ENCODE results near the gene RAB13.

The RAB13 gene

DNA sequence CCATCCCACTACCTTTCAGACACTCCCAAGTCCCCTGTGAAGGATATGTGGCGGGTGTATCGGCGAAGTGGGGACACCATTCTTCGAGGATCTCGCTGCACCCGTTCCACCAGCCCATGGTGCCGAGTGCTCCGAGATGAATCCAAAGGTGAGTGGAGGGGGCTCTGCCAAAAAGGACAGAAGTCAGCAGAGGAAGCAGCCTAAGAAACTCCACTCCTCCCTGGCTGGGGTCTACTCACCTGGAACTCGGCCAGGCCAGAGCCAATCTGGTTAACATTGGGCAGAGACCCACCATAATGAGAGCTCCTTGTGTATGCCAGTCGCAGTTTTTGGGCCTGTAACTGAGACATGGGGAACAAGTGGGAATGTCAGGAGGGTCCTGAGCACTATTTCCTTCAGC lies 31.3 kb downstream of the RAB13 start:
- DNase-seq = no peak

DNA sequence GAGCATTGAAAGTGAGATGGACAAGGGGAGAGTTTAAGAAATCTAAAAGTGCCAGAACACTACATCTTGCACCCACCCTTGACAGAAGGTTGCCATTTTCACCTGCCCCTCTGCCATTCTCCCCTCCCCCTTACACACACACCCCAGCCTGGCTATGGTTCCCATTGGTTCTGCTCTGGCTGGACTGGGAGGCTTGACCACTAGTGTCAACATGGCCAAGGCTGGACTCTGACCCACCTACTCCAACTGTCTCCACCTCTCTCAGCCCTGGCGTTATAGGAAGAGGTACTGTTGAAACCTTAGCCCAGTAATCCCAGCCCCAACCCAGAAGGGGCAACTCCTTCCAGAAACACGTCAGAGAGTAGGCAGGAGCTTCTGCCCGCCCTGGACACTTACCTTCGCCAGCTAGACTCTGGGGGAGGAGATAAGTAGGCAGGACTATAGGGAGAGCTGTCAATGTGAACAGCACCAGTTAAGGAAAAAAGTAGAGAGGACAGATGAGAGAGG lies 32.2 kb downstream of the RAB13 start:
- DNase-seq = no peak

DNA sequence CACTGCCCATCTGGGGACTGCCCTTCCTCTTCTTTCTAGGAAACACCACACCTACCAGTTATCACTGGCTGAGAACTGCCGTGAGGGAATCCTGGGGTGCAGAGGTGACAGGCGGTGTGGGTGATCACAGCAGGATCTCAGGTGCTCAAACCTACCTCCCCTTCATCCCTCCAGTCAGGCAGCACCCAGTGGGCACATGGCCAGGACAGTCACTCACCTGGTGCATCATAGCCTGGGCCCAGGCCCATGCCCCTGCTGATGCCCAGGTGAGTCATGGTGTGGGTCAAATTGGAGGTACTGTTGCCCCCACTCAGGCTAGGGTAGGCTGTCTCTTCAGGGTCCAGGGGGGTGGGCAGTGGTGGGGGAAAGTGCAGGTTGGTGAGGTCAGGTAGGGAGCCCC lies 34.3 kb downstream of the RAB13 start:
- no peak for DNase-seq

DNA sequence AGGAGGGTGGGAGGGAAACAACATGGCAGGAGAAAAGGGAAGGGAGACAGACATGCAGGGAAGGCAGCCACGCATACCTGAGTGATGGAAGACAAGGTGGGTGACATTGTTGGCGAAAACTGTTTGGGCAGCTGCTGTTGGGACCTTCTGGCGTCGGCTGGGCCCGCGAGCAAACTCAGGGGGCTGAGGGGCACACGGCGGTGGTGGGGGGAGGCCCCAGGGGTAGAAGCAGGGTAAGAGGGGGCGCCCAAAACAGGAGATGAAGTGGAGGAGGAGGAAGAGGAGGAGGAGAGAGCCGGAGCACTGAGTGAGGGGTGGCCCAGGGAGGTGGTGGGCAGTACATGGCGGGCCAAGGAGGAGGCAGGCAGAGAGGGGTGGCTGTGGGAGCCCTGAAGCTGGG lies 35.0 kb downstream of the RAB13 start:
- no peak for DNase-seq

DNA sequence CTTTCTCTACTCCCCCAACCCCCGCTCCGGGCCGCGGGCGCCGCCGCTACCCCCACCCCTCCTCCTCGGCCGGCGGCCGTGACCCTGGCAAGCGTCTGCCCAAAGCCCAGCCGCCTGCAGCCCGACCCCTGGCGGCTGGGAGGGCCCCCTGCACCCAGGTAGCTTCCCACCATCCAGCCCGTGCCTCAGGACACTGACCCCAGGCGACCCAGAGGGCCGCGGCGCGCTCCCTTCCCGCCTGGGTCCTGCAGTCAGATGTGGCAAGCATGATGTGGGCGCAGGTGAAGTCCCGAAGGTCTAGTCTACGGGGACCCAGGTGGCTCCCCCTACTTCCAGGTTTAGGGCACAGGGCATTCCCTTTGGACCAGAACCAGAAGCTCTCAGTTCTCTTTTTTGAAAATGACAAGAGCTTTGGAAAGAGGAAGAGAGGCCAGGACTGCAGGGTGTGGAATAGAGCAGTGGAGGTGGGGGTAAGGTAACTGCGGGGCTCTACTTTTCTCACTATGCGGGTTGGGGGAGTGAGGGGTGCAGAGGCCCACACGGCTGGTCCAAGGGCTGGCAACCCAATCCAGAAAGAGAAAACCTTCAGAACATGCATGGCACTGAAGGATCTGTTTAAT lies 39.4 kb downstream of the RAB13 start, which contains the start of gene DENND4B:
DENND4B (minus strand) TSS at position 97 of the 620 bp plus-strand sequence. CDS start 2,344 bp downstream, outside the sequence.
- DNase-seq = peak; percentile 87

DNA sequence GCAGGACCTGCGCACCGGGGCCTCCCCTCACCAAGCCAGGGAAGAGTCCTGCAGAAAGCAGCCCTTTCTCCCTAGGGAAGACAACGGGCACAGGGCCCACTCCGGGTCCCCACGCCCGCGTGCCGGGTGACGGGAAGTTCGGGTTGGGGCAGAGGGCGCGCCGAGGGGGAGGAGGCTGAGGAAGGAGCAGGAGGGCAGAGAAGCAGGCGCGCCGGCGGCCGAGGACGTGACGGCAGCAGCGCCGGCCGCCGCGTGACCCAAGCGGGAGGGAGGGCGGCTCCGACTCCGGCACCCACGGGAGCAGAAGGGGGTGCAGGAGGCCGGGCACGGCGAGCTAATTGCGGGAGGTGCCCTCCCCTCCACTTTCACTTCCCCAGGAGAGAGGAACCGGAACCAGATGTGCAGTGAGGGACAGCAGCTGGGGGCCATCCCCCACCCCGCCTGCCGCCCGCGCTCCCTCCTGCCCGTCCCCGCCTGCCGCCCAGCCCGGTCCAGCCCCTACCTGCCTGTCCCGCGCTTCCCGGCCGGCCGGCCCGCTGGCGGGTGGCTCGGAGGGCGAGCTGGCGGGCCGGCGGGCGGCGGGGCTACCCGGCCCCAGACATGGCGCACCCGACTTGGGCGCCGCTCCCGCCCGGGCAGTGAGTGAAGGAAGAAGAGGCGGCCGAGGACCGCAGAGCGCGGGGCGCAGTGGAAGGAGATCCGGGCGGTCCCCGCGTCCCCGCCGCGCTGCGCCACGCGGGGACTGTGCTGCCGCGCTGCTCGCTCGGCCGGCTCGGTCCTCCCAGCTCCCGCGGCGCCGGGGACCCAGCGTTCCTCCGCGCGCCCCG lies 40.1 kb downstream of the RAB13 start:
- DNase-seq = peak; percentile 76

DNA sequence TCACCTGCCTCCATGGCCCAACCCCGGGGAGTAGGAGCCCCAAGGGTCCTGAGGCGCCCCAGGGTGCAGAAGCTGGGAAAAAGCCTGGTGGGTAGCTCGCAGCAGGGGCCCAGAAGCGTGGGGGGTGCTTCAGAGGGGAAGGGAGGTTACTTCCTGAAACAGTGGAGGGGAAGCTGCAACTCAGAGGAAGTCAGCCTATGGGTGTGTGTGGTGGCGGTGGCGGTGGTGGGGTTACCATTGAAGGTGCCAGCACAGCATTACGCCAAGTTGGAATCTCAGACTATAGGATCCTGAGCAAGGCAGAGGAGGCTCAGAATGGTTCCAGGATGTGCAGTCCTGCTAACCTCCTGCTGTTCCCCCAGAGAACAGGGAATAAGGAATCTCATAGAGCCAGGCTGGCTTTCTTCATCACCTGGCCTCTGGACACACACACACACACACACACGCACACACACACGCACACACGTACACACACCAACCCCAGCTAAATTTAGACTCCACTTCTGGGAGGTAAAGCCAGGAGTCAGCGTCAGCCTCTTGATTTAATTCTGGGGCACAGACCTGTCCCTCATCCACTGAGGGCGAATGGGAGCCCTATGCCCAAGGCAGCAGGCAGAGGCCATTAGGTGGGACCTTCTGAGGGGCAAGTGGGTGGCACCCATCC lies 40.9 kb downstream of the RAB13 start:
- no peak for DNase-seq

DNA sequence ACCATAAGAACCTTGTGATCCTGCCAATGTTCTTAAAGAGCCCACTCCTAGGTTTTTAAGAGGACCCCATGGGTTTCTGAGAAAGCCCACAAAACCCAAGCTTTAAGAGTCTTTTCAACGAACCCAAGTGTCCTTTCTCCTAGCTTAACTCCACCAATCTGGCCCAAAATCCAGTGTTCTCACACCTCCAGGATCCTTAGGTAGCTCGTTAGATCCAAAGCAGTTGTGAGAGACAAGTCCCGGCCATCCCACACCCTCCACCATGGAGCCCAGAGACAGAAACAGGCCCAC lies 41.4 kb downstream of the RAB13 start:
- no peak for DNase-seq

DNA sequence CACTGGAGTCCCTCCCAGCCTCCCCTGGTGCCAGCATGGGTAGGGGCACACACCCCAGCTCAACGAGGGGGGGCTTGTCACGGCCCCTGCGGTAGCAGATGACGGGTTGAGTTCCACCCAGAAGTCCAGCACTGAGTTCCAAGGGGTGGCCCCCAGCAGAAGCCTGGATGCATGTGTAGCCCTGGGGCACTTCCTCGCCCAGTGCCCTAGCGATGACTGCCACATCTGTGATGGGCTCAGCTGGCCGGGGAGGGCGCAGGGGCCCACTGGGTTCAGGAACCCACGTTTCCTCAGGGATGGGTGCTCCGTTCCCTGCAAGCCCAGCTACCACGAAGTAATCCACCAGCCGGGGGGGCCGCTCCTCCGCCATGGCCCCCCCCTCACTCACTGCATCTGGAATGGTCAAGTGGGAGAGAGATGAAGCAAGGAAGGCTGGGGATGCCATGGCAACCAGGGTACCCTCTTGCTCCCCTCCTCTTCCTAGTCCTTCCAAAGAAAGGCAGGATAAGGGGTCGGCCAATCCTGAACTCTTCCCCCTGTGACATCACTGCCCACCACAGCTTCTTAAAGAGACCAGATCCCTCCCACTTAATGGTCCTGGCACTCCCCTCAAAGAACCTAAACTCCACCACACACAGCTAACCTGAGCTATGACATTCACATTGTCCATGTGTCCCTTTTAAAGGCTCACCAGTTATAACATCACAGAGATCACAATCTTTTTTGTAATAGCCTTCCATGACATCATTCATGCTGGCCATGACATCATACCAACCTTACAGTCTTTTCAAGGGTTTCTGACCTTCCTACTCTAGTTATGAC lies 41.9 kb downstream of the RAB13 start:
- no peak for DNase-seq

DNA sequence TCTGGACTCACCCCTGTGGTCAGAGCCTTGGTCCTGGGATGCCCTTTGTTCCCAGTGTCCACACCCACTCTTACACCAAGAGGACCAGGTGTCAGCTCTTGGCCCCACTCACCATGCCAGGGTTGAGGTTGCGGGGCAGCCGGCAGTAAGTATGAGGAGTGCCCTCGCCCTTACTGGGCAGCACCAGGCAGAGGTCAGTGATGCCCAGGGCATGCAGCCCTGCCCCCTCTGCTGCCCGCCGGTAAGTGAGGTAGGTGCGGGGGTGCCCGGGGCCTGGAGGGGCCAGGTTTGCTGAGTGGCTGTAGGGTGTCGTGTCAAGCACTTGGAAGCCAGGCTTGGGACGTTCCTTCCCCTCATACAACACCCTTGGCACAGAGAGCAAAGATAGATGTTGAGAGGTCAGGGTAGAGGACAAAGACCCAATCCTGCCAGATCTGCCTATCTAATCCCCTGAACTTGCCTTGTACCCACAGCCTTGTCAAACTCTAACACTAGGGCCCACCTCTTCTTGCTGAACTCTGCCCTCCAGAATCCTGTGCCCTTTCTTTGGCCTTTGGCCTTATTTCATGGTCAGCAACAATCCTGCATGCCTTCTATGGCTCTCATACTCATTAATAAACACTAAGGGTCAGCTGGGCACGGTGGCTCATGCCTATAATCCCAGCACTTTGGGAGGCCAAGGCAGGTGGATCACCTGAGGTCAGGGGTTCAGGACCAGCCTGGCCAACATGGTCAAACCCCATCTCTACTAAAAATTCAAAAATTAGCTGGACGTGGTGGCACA lies 43.2 kb downstream of the RAB13 start:
- no peak for DNase-seq

DNA sequence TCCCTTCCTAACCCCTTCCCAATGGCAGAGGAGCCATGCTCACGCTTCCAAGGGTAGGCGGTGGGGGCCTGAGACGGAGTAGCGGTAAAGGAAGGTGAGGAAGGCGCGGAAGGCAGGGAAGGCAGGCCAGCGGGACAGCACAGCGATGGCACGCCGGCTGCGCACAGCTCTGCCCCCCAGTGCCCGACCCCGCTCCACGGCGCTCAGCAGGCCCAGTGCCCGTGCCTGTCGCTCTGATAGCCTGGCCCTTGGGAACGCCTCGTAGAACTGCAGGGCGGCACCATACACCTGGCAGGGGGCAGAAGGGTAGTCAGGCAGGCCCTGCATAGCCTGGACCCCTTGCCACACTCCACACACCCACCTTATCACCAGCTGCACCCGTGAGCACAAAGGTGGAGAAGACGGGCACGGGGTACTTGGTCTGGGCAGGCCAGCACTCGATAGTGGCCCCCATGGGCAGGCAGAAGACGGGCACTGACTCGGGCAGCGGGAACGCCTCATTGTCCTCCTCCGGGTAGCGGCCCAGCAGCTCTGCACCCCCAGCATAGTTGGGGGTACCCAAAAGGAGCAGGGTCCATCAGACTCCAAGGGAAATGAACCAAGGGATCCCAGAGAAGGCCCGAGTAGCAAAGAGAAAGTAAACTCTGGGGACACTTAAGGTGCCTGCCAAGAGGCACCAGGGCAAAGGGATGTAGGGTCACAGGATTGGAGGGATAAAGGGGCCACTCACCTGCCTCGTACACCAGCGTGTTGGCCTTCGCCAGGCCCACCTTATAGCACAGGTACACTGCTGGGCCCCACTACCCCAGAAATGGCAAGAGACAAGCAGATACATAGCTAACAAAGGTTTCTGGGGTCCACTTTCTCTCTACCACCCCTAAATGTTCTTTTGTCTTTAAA lies 44.1 kb downstream of the RAB13 start:
- DNase-seq = no peak

DNA sequence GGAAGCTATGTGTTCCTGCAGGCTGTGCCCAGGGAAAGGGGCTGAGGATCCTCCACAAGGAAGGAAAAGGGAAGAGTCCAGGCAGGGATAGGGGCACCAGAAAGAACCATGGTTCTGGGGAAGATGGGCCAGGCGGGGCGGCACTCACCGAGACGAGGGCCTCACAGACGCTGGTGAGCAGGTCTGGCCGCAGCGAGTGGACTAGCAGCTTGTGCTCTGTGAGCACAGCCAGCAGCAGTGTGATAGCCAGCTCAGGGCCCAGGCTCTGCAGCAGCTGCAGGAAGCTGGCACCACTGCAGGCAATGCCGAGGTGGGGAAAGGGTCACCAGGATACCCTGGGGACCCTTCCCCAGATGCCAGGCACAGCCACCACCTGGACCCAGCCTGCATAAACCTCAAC lies 45.4 kb downstream of the RAB13 start:
- DNase-seq = no peak

DNA sequence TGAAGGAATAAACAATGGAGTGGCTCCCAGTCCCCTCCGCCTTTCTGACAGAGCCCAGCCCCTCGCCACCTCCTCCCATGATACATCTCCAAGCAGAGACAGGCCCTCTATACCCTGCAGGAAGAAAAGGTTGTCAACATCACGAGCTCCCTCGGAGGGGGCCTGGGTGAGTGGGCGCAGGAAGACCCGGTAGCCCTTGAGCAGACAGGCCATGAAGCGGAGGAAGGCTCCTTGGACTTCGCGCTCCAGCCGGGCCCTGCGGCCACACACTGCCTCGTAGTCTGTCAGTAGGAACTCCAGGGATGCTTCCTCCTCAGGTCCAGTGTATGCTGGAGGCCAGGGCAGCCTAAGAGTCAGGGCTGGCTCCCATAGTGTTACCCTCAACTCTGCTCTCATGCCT lies 46.7 kb downstream of the RAB13 start:
- DNase-seq = no peak

DNA sequence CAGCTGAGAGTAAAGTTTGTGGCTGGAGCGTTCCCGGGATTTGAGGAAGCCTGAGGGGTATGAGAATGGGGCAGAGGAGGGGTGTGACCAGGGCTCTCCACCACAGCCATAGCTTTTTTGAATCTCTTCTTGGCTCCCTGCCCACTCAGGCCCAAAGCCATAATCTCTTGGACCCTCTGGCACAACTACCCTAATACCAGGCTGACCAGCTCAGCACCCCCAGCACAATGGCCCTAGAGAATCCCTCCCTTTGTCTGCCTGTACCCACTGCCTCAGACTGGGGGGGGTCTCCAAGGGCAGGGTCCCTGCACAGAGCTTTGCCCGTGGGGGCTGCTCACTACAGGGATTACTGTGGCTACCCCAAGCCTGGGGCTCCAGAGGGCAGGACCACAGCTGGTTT lies 47.1 kb downstream of the RAB13 start:
- DNase-seq = no peak

DNA sequence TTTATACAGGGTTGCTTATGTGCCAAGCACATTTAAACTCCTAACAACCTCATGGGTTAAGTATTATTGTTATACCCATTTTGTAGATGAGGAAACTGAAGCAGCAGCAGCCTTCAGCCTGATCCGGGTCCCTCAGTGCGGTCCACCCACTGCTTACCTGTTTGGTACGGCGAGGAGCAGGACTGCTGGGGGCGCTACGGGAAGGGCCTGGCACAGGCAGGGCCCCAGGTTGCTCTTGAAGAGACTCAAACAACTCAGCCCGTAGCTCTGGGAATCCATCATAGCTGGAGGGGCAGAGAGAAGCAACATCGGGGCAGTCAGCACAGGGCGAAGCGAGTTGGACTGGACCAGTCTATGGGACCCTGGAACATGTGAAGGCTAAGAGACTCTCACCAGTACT lies 48.8 kb downstream of the RAB13 start:
- DNase-seq = no peak

DNA sequence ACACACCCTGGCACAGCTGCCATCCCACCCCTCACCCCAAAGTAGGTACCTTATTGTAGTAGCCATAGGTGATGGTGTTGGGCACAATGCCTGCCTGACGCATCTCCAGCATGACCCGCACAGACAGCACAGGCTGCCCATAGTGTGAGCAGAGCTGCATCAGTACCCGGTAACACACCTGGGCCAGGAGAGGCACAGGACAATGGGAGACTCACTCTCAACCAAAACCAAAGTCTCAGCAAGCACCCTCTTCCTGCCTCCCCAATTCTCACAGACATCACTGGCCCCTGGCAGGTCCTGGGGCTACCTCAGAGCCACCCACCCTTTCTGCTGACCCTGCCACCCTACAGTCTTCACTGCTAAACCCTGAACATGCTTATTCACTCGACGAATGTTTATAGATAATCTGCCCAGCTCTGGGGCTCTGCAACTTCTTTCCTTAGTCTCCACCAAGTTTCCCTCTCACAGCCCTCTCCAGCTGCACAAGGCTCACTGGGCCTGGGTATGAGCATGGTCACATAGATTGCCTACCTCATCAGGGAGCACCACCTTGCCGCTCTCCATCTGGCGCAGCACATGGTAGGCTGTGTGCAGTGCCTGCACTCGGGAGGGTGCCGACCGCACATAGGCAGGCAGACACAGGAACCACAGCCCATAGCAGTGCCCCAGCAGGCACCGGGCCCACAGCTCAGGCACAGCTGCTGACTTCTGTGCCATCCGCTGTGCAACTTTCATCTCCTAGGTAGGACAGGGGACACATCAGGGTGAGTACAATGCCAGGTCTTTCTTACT lies 49.9 kb downstream of the RAB13 start:
- no peak for DNase-seq

DNA sequence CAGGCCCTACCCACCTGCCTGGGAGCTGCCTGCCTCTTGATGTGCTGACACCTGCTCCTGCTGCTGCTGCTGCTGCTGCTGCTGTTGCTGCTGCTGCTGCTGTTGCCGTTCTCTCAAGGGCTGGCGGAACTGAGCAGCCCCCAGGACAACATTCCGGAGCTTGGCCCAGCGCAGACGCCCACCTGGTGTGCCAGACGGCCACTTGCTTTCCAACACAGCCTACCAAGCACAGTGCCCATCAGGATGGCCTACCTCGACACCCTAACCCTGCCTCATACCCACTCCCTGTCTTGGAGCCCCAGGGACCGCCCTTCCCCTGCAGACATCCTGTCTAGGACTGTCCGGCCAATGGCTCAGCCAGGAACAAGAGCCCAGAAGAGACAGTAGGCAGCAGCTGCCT lies 51.4 kb downstream of the RAB13 start:
- no peak for DNase-seq

DNA sequence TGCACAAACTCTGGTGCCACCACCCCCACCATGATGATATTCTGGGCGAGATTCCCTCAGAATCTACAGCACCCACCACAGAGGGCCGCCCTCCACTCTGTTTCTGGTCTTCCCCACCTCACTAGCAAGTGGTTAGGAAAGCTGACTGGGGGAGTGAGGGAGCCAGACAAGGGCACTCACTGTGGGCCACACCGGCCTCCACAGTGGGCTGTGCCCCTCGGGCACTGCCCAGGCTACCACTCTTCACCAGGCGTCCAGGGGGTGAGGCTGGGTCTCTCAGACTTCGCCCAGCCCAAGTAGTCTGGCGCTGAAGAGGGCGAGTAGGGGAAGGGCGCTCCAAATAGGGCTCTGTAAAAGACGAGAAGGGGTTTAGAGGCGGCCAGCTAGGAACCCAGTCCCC lies 52.2 kb downstream of the RAB13 start:
- DNase-seq = no peak

DNA sequence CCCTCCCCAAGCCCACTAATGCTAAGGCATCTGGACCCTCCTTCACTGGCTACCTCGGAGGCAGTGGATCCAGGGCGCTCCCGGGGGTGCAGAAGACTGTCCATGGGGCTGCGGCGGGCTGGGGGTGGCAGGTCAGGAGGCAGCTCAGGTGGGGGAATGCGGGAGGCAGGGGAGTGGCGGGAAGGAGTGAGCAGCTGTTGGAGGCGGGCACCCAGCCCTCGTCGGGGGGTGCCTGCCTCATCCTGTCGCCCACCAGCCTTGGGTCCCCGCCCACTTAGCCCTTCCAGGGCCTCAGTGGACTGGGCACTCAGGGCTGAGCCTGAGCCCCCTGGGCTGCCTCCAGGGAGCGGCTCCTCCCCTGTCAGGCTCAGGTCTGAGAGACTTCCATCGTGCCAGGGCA lies 52.7 kb downstream of the RAB13 start:
- DNase-seq = no peak

All from right hindlimb (tissue), 1 donor.